K562 (cell line): ENCODE measurements around the gene MYO18B. TPM values are rescaled to one million over a fixed set of nuclear protein-coding genes. Genes with fewer than 3 reads are reported as not detected.

Experiments
- FOS ChIP-seq: IDR thresholded peaks from 3 replicates; pipeline ENCODE4 v1.6.1; 2011; ENCODE audit not compliant: insufficient read length; ENCODE audit errors: extremely low read depth
- MECOM ChIP-seq: fragments of 250-450 bp; sonication (Bioruptor Pico); IDR thresholded peaks from 2 replicates; pipeline ENCODE4 v1.8.0; 2022; ENCODE audit warnings: inconsistent platforms
- NFATC3 ChIP-seq: fragments of 450-650 bp; IDR thresholded peaks from 2 replicates; pipeline ENCODE4 v1.6.1; 2017; ENCODE audit warnings: mild to moderate bottlenecking
- PRPF4 ChIP-seq: fragments of 200-400 bp; formaldehyde crosslinking; IDR thresholded peaks from one replicate; pipeline ENCODE4 v1.6.1; 2017; ENCODE audit warnings: low read length, low read depth, mild to moderate bottlenecking; ENCODE audit not compliant: insufficient read depth, poor library complexity, severe bottlenecking
- RBBP5 ChIP-seq: fragments of 200-600 bp; sonication (generic); IDR thresholded peaks from 2 replicates; pipeline ENCODE4 v1.6.1; 2012; ENCODE audit warnings: borderline replicate concordance, mild to moderate bottlenecking, low read length, control low read depth, inconsistent platforms; ENCODE audit not compliant: insufficient read depth, poor library complexity, severe bottlenecking
- ZNF3 ChIP-seq: fragments of 250-450 bp; sonication (Bioruptor Pico); IDR thresholded peaks from 2 replicates; pipeline ENCODE4 v1.5.0; 2021; ENCODE audit warnings: mild to moderate bottlenecking, moderate library complexity
- polyA plus RNA-seq, 8 experiments: library from polyadenylated mRNA; depleted of rRNA in 4 of 8; stranded (reverse) in 5 of 8; unstranded in 3 of 8; fragments of >200 nt; fragmentation: Nextera tagmentation in 2 of 8; fragmentation: Illumina TruSeq in 1 of 8; extraction: Ambion mirVana in 2 of 8; extraction: Trizol in 1 of 8; gene quantifications; 2 replicates each; pipeline versions ENCODE4 v1.2.1 to v1.2.3, GENCODE V29; 2011 to 2014; ENCODE audit warnings: inconsistent platforms in 1 of 8, missing spikeins in 1 of 8
- total RNA-seq, 7 experiments: library from RNA; depleted of rRNA in 6 of 7; stranded (reverse); fragments of >200 nt in 6 of 7; fragmentation: Illumina TruSeq in 2 of 7; extraction: Trizol in 2 of 7; gene quantifications; 2 replicates each; pipeline versions ENCODE4 v1.2.1 to v1.2.3, GENCODE V29; 2011 to 2021; ENCODE audit warnings: low replicate concordance in 1 of 7
- TF ChIP-seq, protein P1 (sequence below), 2 experiments: fragments of 450-650 bp; formaldehyde crosslinking in 1 of 2; IDR thresholded peaks; 2 replicates each; pipeline versions ENCODE4 v1.4.0 to v1.6.1; 2014 to 2020; ENCODE audit warnings: mild to moderate bottlenecking in 2 of 2, borderline replicate concordance in 1 of 2, low read depth in 1 of 2

Gene MYO18B
- total and polyA plus RNA-seq, 9 of the 15 experiments (the other 6 are each of a cell fraction or from before 2014, with no cell fraction given): 0.06 to 7.0 (median 4.3) TPM

DNA sequence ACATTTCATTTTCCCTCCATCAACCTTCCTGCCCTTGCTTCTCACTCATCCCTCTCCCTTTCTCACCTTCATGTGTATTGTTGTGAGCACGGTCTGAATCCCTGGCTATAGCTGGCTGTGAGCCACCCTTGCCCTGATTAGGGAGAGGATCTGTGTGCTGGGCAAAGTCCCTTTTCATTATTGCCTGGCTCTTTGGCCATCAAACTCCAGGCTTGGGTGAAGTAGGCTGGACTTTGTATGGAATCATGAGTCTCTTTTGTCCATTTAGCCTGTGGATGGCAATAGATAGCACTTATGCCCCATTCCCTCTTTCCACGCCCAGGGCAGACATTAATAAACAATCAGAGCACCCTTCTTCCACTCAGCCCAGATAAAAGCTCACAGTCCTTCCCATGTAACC, 6.7 kb downstream of the MYO18B start (continued):
- TF ChIP-seq, protein P1, sequence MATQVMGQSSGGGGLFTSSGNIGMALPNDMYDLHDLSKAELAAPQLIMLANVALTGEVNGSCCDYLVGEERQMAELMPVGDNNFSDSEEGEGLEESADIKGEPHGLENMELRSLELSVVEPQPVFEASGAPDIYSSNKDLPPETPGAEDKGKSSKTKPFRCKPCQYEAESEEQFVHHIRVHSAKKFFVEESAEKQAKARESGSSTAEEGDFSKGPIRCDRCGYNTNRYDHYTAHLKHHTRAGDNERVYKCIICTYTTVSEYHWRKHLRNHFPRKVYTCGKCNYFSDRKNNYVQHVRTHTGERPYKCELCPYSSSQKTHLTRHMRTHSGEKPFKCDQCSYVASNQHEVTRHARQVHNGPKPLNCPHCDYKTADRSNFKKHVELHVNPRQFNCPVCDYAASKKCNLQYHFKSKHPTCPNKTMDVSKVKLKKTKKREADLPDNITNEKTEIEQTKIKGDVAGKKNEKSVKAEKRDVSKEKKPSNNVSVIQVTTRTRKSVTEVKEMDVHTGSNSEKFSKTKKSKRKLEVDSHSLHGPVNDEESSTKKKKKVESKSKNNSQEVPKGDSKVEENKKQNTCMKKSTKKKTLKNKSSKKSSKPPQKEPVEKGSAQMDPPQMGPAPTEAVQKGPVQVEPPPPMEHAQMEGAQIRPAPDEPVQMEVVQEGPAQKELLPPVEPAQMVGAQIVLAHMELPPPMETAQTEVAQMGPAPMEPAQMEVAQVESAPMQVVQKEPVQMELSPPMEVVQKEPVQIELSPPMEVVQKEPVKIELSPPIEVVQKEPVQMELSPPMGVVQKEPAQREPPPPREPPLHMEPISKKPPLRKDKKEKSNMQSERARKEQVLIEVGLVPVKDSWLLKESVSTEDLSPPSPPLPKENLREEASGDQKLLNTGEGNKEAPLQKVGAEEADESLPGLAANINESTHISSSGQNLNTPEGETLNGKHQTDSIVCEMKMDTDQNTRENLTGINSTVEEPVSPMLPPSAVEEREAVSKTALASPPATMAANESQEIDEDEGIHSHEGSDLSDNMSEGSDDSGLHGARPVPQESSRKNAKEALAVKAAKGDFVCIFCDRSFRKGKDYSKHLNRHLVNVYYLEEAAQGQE (IDR thresholded peaks at IDR 0.05; ENCODE audit: borderline replicate concordance): no peak
- TF ChIP-seq, protein P1 (CRISPR knock-in tag; IDR thresholded peaks at IDR 0.05; ENCODE audit: low read depth): no peak
- no peak for TF ChIP-seq RBBP5
- no peak for TF ChIP-seq FOS
- TF ChIP-seq NFATC3: no peak
- TF ChIP-seq PRPF4: no peak
- TF ChIP-seq ZNF3 (CRISPR knock-in tag): no peak
- no peak for TF ChIP-seq MECOM
